DMS 273 (cell line): ENCODE measurements around the gene MAP3K20.
"Not testable (repeated sequence)": the region's sequence is repeated elsewhere in the genome, so short reads cannot be mapped to it uniquely, and the experiment has no call there.

Source experiments
- DNase-seq: peaks from one replicate; lab custom pipeline; 2025; ENCODE audit not compliant: unreplicated experiment; lab: John Stamatoyannopoulos, UW

MAP3K20 gene

GRCh38 chr2:173086518-173087213, 11.0 kb downstream of the MAP3K20 start:
- DNase-seq, result no peak

GRCh38 chr2:173087214-173087581, 11.6 kb downstream of the MAP3K20 start:
- no peak for DNase-seq

GRCh38 chr2:173087793-173088496, 12.3 kb downstream of the MAP3K20 start:
- no peak for DNase-seq

- DNase-seq, result no peak
These were observed 14.7 kb downstream of the MAP3K20 start for GRCh38 chr2:173090276-173090877.

GRCh38 chr2:173090973-173091660, 15.5 kb downstream of the MAP3K20 start:
- DNase-seq, result no peak

GRCh38 chr2:173091910-173092309, 16.3 kb downstream of the MAP3K20 start:
- DNase-seq, result no peak

- no peak for DNase-seq
These were observed 17.3 kb downstream of the MAP3K20 start for GRCh38 chr2:173092844-173093402.

- DNase-seq, result not testable (repeated sequence)
These were observed 18.0 kb downstream of the MAP3K20 start for GRCh38 chr2:173093617-173094016.

- no peak for DNase-seq
These were observed 19.1 kb downstream of the MAP3K20 start for GRCh38 chr2:173094731-173095130.

GRCh38 chr2:173095356-173095755, 19.7 kb downstream of the MAP3K20 start:
- no peak for DNase-seq

GRCh38 chr2:173099271-173099670, 23.6 kb downstream of the MAP3K20 start:
- no peak for DNase-seq

GRCh38 chr2:173099804-173100203, 24.2 kb downstream of the MAP3K20 start:
- DNase-seq, result peak; percentile 15

- no peak for DNase-seq
These were observed 26.0 kb downstream of the MAP3K20 start for GRCh38 chr2:173101687-173102086.

GRCh38 chr2:173104156-173104555, 28.5 kb downstream of the MAP3K20 start:
- DNase-seq, result no peak

GRCh38 chr2:173106959-173107628, 31.4 kb downstream of the MAP3K20 start:
- no peak for DNase-seq

- DNase-seq, result no peak
These were observed 32.0 kb downstream of the MAP3K20 start for GRCh38 chr2:173107629-173108022.

- DNase-seq, result no peak
These were observed 33.9 kb downstream of the MAP3K20 start for GRCh38 chr2:173109253-173110188.

GRCh38 chr2:173117678-173118077, 42.0 kb downstream of the MAP3K20 start:
- DNase-seq, result peak; percentile 31

GRCh38 chr2:173118395-173118794, 42.7 kb downstream of the MAP3K20 start:
- peak; percentile 32 for DNase-seq
